Fibroblast of villous mesenchyme (primary cell): ENCODE measurements around the gene DNAH11. TPM values are rescaled to one million over a fixed set of nuclear protein-coding genes. Genes with fewer than 3 reads are reported as not detected.

ENCODE experiments used
- DNase-seq: peaks from one replicate; pipeline ENCODE4 v3.0.0-alpha.2; 2010; ENCODE audit warnings: low read depth
- H3K4me3 ChIP-seq: 2 replicates; pipeline ENCODE4 v1.5.1; 2011; ENCODE audit warnings: low read depth, mild to moderate bottlenecking, low read length
- CTCF ChIP-seq: IDR thresholded peaks from 2 replicates; pipeline ENCODE4 v1.5.1; 2012; ENCODE audit warnings: low read depth, mild to moderate bottlenecking, low read length; ENCODE audit not compliant: insufficient read depth
- total RNA-seq: library from RNA; depleted of rRNA; stranded (reverse); fragments of >200 nt; gene quantifications from 2 replicates; pipeline ENCODE4 v1.2.3, GENCODE V29; 2012

DNAH11 gene
- total RNA-seq, 1 donor: under 0.01 TPM

- no peak overlapping the region for H3K4me3 ChIP-seq
- no peak for TF ChIP-seq CTCF
- DNase-seq: no peak
Measured at GRCh38 chr7:21572331-21573313, 29.8 kb downstream of the DNAH11 start.

GRCh38 chr7:21579341-21580072, 36.7 kb downstream of the DNAH11 start:
- DNase-seq: no peak
- no peak for TF ChIP-seq CTCF
- no peak overlapping the region for H3K4me3 ChIP-seq

GRCh38 chr7:21580073-21580521, 37.3 kb downstream of the DNAH11 start:
- DNase-seq: peak; percentile 71
- no peak for TF ChIP-seq CTCF
- no peak overlapping the region for H3K4me3 ChIP-seq

GRCh38 chr7:21585070-21585724, 42.4 kb downstream of the DNAH11 start:
- DNase-seq: no peak
- TF ChIP-seq CTCF: no peak
- no peak overlapping the region for H3K4me3 ChIP-seq

GRCh38 chr7:21587139-21587784, 44.4 kb downstream of the DNAH11 start:
- H3K4me3 ChIP-seq: no peak overlapping the region
- TF ChIP-seq CTCF: no peak
- peak; percentile 1 for DNase-seq

GRCh38 chr7:21596801-21597200, 54.0 kb downstream of the DNAH11 start:
- no peak for TF ChIP-seq CTCF
- H3K4me3 ChIP-seq: no peak overlapping the region
- DNase-seq: no peak
